Fibroblast of villous mesenchyme (primary cell): ENCODE data around the gene FAM171A2. TPM values are rescaled to one million over a fixed set of nuclear protein-coding genes. Genes with fewer than 3 reads are reported as not detected.

Source experiments
- DNase-seq: peaks from one replicate; pipeline ENCODE4 v3.0.0-alpha.2; 2010; ENCODE audit warnings: low read depth
- H3K4me3 ChIP-seq: 2 replicates; pipeline ENCODE4 v1.5.1; 2011; ENCODE audit warnings: low read depth, mild to moderate bottlenecking, low read length
- CTCF ChIP-seq: IDR thresholded peaks from 2 replicates; pipeline ENCODE4 v1.5.1; 2012; ENCODE audit warnings: low read depth, mild to moderate bottlenecking, low read length; ENCODE audit not compliant: insufficient read depth
- total RNA-seq: library from RNA; depleted of rRNA; stranded (reverse); fragments of >200 nt; gene quantifications from 2 replicates; pipeline ENCODE4 v1.2.3, GENCODE V29; 2012

FAM171A2 gene
- total RNA-seq, 1 donor: 0.86 TPM

- no peak for TF ChIP-seq CTCF
- DNase-seq: no peak
- no peak overlapping the region for H3K4me3 ChIP-seq
Observed at GRCh38 chr17:44383363-44383762, 19.7 kb upstream of the FAM171A2 start.

GRCh38 chr17:44382917-44383316, 19.3 kb upstream of the FAM171A2 start:
- no peak for DNase-seq
- no peak for TF ChIP-seq CTCF
- H3K4me3 ChIP-seq: no peak overlapping the region

GRCh38 chr17:44381810-44382305, 18.2 kb upstream of the FAM171A2 start:
- TF ChIP-seq CTCF: no peak
- H3K4me3 ChIP-seq: no peak overlapping the region
- no peak for DNase-seq

GRCh38 chr17:44380767-44381166, 17.1 kb upstream of the FAM171A2 start:
- H3K4me3 ChIP-seq: no peak overlapping the region
- DNase-seq: no peak
- TF ChIP-seq CTCF: no peak

- TF ChIP-seq CTCF: no peak
- DNase-seq: no peak
- no peak overlapping the region for H3K4me3 ChIP-seq
Observed at GRCh38 chr17:44379887-44380286, 16.2 kb upstream of the FAM171A2 start.

GRCh38 chr17:44378171-44378705, 14.6 kb upstream of the FAM171A2 start:
- TF ChIP-seq CTCF: no peak
- no peak overlapping the region for H3K4me3 ChIP-seq
- no peak for DNase-seq

GRCh38 chr17:44376779-44377178, 13.1 kb upstream of the FAM171A2 start:
- TF ChIP-seq CTCF: no peak
- DNase-seq: no peak
- H3K4me3 ChIP-seq: no peak overlapping the region
